Natural killer cell (primary cell): ENCODE data around the gene SLC13A4. TPM values are rescaled to one million over a fixed set of nuclear protein-coding genes. Genes with fewer than 3 reads are reported as not detected.

Experiments used
- ATAC-seq, 3 donors: fragments of 150-1000 bp in 2 of 3; fragments of 200-7000 bp in 1 of 3; cut with Tn5 transposase; 1 replicate in 1 of 3; 2 replicates in 2 of 3; pipeline ENCODE4 v1.10.0; 2021; ENCODE audit warnings: mild to moderate bottlenecking in 2 of 3, moderate library complexity in 2 of 3
- DNase-seq, 2 donors: peaks; one replicate each; pipeline versions ENCODE4 v3.0.0 to v3.0.0-alpha.2; 2013 to 2021; ENCODE audit warnings: mixed read lengths in 1 of 2
- H3K27ac ChIP-seq: one replicate; pipeline ENCODE4 v1.5.1; 2013; ENCODE audit warnings: mild to moderate bottlenecking, low read length
- H3K27me3 ChIP-seq: one replicate; pipeline ENCODE4 v1.6.1; 2013; ENCODE audit warnings: low read length; ENCODE audit not compliant: control insufficient read depth, insufficient read depth
- H3K36me3 ChIP-seq: one replicate; pipeline ENCODE4 v1.6.1; 2013; ENCODE audit warnings: low read length; ENCODE audit not compliant: control insufficient read depth, insufficient read depth
- H3K4me1 ChIP-seq: one replicate; pipeline ENCODE4 v1.6.1; 2013; ENCODE audit warnings: low read length; ENCODE audit not compliant: control insufficient read depth, insufficient read depth
- H3K4me3 ChIP-seq: one replicate; pipeline ENCODE4 v1.5.1; 2013; ENCODE audit warnings: low read length
- H3K9me3 ChIP-seq: one replicate; pipeline ENCODE4 v1.6.1; 2013; ENCODE audit warnings: low read length; ENCODE audit not compliant: control insufficient read depth, insufficient read depth
- H3K27ac Mint-ChIP-seq, 2 donors: one replicate each; pipeline ENCODE4 v1.8.0; 2022; ENCODE audit warnings: mild to moderate bottlenecking in 2 of 2, mixed read lengths in 2 of 2, moderate library complexity in 1 of 2
- H3K27me3 Mint-ChIP-seq, 2 donors: one replicate each; pipeline ENCODE4 v1.8.0; 2022; ENCODE audit warnings: low read depth in 2 of 2, mixed read lengths in 2 of 2
- H3K36me3 Mint-ChIP-seq: one replicate; pipeline ENCODE4 v1.8.0; 2022; ENCODE audit warnings: mixed read lengths
- H3K4me1 Mint-ChIP-seq, 2 donors: one replicate each; pipeline ENCODE4 v1.8.0; 2022; ENCODE audit warnings: mixed read lengths in 2 of 2
- H3K4me3 Mint-ChIP-seq: one replicate; pipeline ENCODE4 v1.8.0; 2022; ENCODE audit warnings: mild to moderate bottlenecking, moderate library complexity, mixed read lengths
- H3K9me3 Mint-ChIP-seq, 2 donors: one replicate each; pipeline ENCODE4 v1.8.0; 2022; ENCODE audit warnings: mixed read lengths in 2 of 2
- CTCF ChIP-seq: fragments of 200-600 bp; IDR thresholded peaks from one replicate; pipeline ENCODE4 v1.8.0; 2022; ENCODE audit warnings: antibody characterized with exemption
- WGBS: methylation state at CpG from one replicate; pipeline ENCODE4 v1.1.7; 2013; ENCODE audit warnings: missing lambda C conversion rate; ENCODE audit not compliant: insufficient coverage; 5-methylcytosine and 5-hydroxymethylcytosine counted together
- intact Hi-C: fragments of 100-400 bp; cut with micrococcal nuclease; formaldehyde crosslinking; loops from one replicate; pipeline ENCODE4 v1.14.2; 2022
- total RNA-seq, 4 donors: library from RNA; stranded (reverse); fragments of 120-200 nt in 1 of 4; gene quantifications; one replicate each; pipeline versions ENCODE4 v1.2.3 to v1.2.4, GENCODE V29; 2013 to 2022

The SLC13A4 gene
- total RNA-seq, 3 donors from 2014 or later (not counting 1 experiment from before 2014, with no cell fraction given), result not detected

- 85% methylated on average over 3 of the region's 3 CpGs for WGBS
- Mint-ChIP-seq H3K4me1 (no peaks in the 10 kb centered on the region), H3K27me3 (no peaks in the 10 kb centered on the region), H3K36me3 (peaks cover 6% of the 10 kb centered on the region), H3K27ac (no peak overlapping the region), H3K4me3 (no peak overlapping the region), H3K9me3 (no peaks in the 10 kb centered on the region)
- no peak for TF ChIP-seq CTCF
- ATAC-seq, result no peak
- no peaks in the 10 kb centered on the region for H3K36me3 ChIP-seq
- H3K4me3 ChIP-seq, result no peak overlapping the region
- DNase-seq, result no peak
- no peaks in the 10 kb centered on the region for H3K9me3 ChIP-seq
- no peaks in the 10 kb centered on the region for H3K27me3 ChIP-seq
- intact Hi-C loops, result no loop called here
- no peak overlapping the region for H3K27ac ChIP-seq
- no peaks in the 10 kb centered on the region for H3K4me1 ChIP-seq
Observed at GRCh38 chr7:135692055-135692454, 35.9 kb downstream of the SLC13A4 start.

GRCh38 chr7:135690566-135690965 lies 37.4 kb downstream of the SLC13A4 start:
- Mint-ChIP-seq H3K27me3 (no peaks in the 10 kb centered on the region), H3K4me3 (no peak overlapping the region), H3K4me1 (no peaks in the 10 kb centered on the region), H3K27ac (no peak overlapping the region), H3K36me3 (peaks cover 6% of the 10 kb centered on the region), H3K9me3 (no peaks in the 10 kb centered on the region)
- Histone ChIP-seq H3K27me3 (no peaks in the 10 kb centered on the region), H3K4me3 (no peak overlapping the region), H3K27ac (no peak overlapping the region), H3K36me3 (no peaks in the 10 kb centered on the region), H3K9me3 (no peaks in the 10 kb centered on the region), H3K4me1 (no peaks in the 10 kb centered on the region)
- DNase-seq (no peak), ATAC-seq (no peak)
- no peak for TF ChIP-seq CTCF
- whole genome bisulfite sequencing, result 91% methylated on average over 3 of the region's 3 CpGs
- intact Hi-C loops, result no loop called here

- WGBS, result no CpG with 5 or more reads among the region's 1 CpG
- no peaks in the 10 kb centered on the region for H3K4me1 ChIP-seq
- H3K27me3 Mint-ChIP-seq, result no peaks in the 10 kb centered on the region
- DNase-seq (no peak), ATAC-seq (no peak)
- H3K27me3 ChIP-seq, result no peaks in the 10 kb centered on the region
- no peaks in the 10 kb centered on the region for H3K4me1 Mint-ChIP-seq
- no peaks in the 10 kb centered on the region for H3K9me3 Mint-ChIP-seq
- intact Hi-C loops, result no loop called here
- H3K4me3 ChIP-seq, result no peak overlapping the region
- H3K27ac Mint-ChIP-seq, result no peak overlapping the region
- no peak overlapping the region for H3K27ac ChIP-seq
- H3K36me3 ChIP-seq, result no peaks in the 10 kb centered on the region
- H3K4me3 Mint-ChIP-seq, result no peak overlapping the region
- no peak for TF ChIP-seq CTCF
- peaks cover 6% of the 10 kb centered on the region for H3K36me3 Mint-ChIP-seq
- no peaks in the 10 kb centered on the region for H3K9me3 ChIP-seq
Observed at GRCh38 chr7:135687466-135687865, 40.5 kb downstream of the SLC13A4 start.

- WGBS, result 91% methylated on average over 9 of the region's 9 CpGs
- H3K27me3 ChIP-seq, result no peaks in the 10 kb centered on the region
Observed at GRCh38 chr7:135685306-135686084, 42.5 kb downstream of the SLC13A4 start.

More at GRCh38 chr7:135685306-135686084, 42.5 kb downstream of the SLC13A4 start:
- peaks cover 0 to 8% of the 10 kb centered on the region in 2 donors for H3K4me1 Mint-ChIP-seq
- peaks cover 6% of the 10 kb centered on the region for H3K36me3 Mint-ChIP-seq
- no peak for DNase-seq
- no peak for TF ChIP-seq CTCF
- Histone ChIP-seq H3K36me3 (no peaks in the 10 kb centered on the region), H3K4me1 (no peaks in the 10 kb centered on the region), H3K4me3 (no peak overlapping the region), H3K27ac (no peak overlapping the region), H3K9me3 (no peaks in the 10 kb centered on the region)
- H3K27ac Mint-ChIP-seq, result no peak overlapping the region
- no peak for ATAC-seq
- no peaks in the 10 kb centered on the region for H3K27me3 Mint-ChIP-seq
- intact Hi-C loops, result no loop called here
- H3K9me3 Mint-ChIP-seq, result no peaks in the 10 kb centered on the region
- no peak overlapping the region for H3K4me3 Mint-ChIP-seq
